PC-3 (cell line): Measurements from ENCODE around the gene STOX2. TPM values are rescaled to one million over a fixed set of nuclear protein-coding genes. Genes with fewer than 3 reads are reported as not detected.

Experiments
- ATAC-seq: fragments of 200-7000 bp; cut with Tn5 transposase; 2 replicates; pipeline ENCODE4 v1.9.1; 2020; ENCODE audit warnings: mild to moderate bottlenecking, moderate library complexity
- BruUV-seq: library from RNA; stranded (reverse); fragments of 400-500 nt; replicated peaks from 2 replicates; lab custom pipeline; 2021; lab: Mats Ljungman, UMichigan
- CTCF ChIA-PET: fragments of 300-600 bp; sonication (Branson Sonifier 250); formaldehyde crosslinking; loops from one replicate; lab custom pipeline; 2022; ENCODE audit warnings: antibody characterized with exemption; lab: Charles Lee
- POLR2A ChIA-PET: fragments of 300-600 bp; sonication (Branson Sonifier 250); formaldehyde crosslinking; loops from one replicate; lab custom pipeline; 2022; ENCODE audit warnings: antibody characterized with exemption; ENCODE audit not compliant: unreplicated experiment; lab: Charles Lee
- DNase-seq: peaks from one replicate; pipeline ENCODE4 v3.0.0-alpha.2; 2015
- H2AFZ ChIP-seq: fragments of 300-600 bp; sonication (generic); 2 replicates; pipeline ENCODE4 v1.6.0; 2016; ENCODE audit warnings: antibody characterized with exemption, low read length
- H3F3A ChIP-seq: fragments of 300-600 bp; sonication (generic); one replicate; pipeline ENCODE4 v1.6.0; 2017; ENCODE audit warnings: antibody characterized with exemption, low read length, control low read depth, mild to moderate bottlenecking; ENCODE audit not compliant: unreplicated experiment
- H3K27ac ChIP-seq: fragments of 300-600 bp; sonication (generic); 2 replicates; pipeline ENCODE4 v1.5.1; 2016; ENCODE audit warnings: mild to moderate bottlenecking, low read length
- H3K27me3 ChIP-seq: fragments of 300-600 bp; sonication (generic); 2 replicates; pipeline ENCODE4 v1.6.1; 2016; ENCODE audit warnings: low read length, mixed read lengths
- H3K36me3 ChIP-seq: fragments of 300-600 bp; sonication (generic); 2 replicates; pipeline ENCODE4 v1.6.1; 2016; ENCODE audit warnings: low read depth, mixed run types, low read length, mixed read lengths
- H3K4me1 ChIP-seq: fragments of 300-600 bp; sonication (generic); 2 replicates; pipeline ENCODE4 v1.5.1; 2016; ENCODE audit warnings: low read length; ENCODE audit not compliant: insufficient read depth
- H3K4me2 ChIP-seq: fragments of 300-600 bp; sonication (generic); 2 replicates; pipeline ENCODE4 v1.6.0; 2016; ENCODE audit warnings: low read length
- H3K4me3 ChIP-seq: fragments of 300-600 bp; sonication (generic); 2 replicates; pipeline ENCODE4 v1.5.1; 2016; ENCODE audit warnings: mild to moderate bottlenecking, low read length, mixed read lengths
- H3K79me2 ChIP-seq: fragments of 300-600 bp; sonication (generic); 2 replicates; pipeline ENCODE4 v1.6.1; 2017; ENCODE audit warnings: low read length, mixed read lengths
- H3K9ac ChIP-seq: fragments of 300-600 bp; sonication (generic); 2 replicates; pipeline ENCODE4 v1.6.0; 2016; ENCODE audit warnings: mild to moderate bottlenecking, low read length
- H3K9me2 ChIP-seq: fragments of 300-600 bp; sonication (generic); replicated peaks from 2 replicates; pipeline ENCODE4 v1.6.1; 2016; ENCODE audit warnings: mixed run types, low read length, mixed read lengths
- H3K9me3 ChIP-seq: fragments of 300-600 bp; sonication (generic); 2 replicates; pipeline ENCODE4 v1.6.1; 2016; ENCODE audit warnings: low read length, mixed read lengths
- H4K20me1 ChIP-seq: fragments of 300-600 bp; sonication (generic); 2 replicates; pipeline ENCODE4 v1.6.1; 2016; ENCODE audit warnings: low read length, mixed read lengths
- EZH2 ChIP-seq: fragments of 300-600 bp; sonication (generic); IDR thresholded peaks from one replicate; pipeline ENCODE4 v1.6.1; 2017; ENCODE audit warnings: antibody characterized with exemption, mild to moderate bottlenecking, low read length; ENCODE audit not compliant: unreplicated experiment
- EZH2phosphoT487 ChIP-seq: fragments of 300-600 bp; sonication (generic); IDR thresholded peaks from 2 replicates; pipeline ENCODE4 v1.6.1; 2018; ENCODE audit warnings: mild to moderate bottlenecking, antibody characterized with exemption, low read length, borderline replicate concordance
- intact Hi-C: fragments of 100-400 bp; cut with micrococcal nuclease; formaldehyde crosslinking; loops from 2 replicates; pipeline ENCODE4 v1.9.0; 2023
- total RNA-seq: library from RNA; depleted of rRNA; stranded (reverse); fragments of >200 nt; gene quantifications from 2 replicates; pipeline ENCODE4 v1.2.3, GENCODE V29; 2014
- TF ChIP-seq, protein P1 (sequence below): fragments of 300-600 bp; sonication (generic); conservative IDR thresholded peaks from 2 replicates; pipeline ENCODE4 v1.5.1; 2017; ENCODE audit warnings: antibody characterized with exemption, low read depth, mild to moderate bottlenecking, low read length

STOX2 gene
- total RNA-seq, 1 experiment from 2014 or later: 3.6 TPM

DNA sequence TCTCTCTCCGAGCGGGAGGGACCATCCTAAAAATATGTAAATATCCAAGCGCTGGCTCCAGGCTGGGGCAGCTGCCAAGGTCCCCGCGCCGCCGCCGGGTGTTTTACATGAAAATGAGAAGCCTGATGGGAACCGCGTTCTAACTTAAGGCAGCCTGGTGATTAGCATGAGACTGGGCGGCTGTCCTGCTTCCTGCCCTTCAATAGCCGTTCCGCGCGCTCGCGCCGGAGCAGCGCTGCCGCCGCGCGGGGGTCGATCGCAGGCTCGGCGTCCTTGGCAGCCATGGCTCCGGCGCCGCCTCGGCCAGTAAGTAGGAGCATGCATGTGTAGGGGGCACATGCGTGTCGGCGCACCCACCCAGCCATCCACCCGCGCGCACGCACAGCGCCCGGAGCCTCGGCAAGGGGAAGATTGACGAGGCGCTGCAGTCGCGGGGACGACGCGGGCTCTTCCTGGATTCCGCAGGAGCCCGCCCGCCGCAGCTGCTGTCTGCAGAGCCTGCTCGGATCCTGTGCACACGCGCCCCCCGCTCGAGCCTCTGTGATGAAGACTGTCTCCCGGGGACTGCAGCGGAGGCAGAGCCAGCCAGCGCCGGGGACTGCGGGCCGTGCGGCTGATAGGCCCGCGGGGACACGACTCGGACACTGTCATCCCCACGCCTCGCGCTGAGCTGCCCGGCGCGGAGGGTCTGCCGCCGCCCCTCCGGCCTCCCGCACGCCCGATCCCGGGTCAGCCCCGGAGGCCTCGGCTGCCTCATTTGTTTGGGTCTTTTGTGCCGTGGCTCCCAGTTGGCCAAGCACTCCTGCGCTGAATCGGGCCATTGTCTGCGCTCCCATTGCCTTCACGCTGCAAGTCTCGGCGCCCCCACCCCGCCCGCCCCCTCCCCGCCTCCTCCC lies 734 bp downstream of the STOX2 start:
- no peaks in the 10 kb centered on the region for H3K9me2 ChIP-seq
- ChIA-PET POLR2A (no interaction called here), CTCF (no interaction called here)
- no peaks in the 10 kb centered on the region for H3K36me3 ChIP-seq
- peaks cover 23% of the 10 kb centered on the region; the same call in 1 of the 2 replicates for H3K27me3 ChIP-seq
- no peaks in the 10 kb centered on the region for H3K9me3 ChIP-seq
- no peaks in the 10 kb centered on the region for H4K20me1 ChIP-seq
- ATAC-seq (peak; percentile 63), DNase-seq (peak; percentile 12)
- H3K27ac ChIP-seq: no peak overlapping the region
- H2AFZ ChIP-seq: peak overlapping the region; percentile 93
- no peaks in the 10 kb centered on the region for H3F3A ChIP-seq
- H3K4me1 ChIP-seq: no peaks in the 10 kb centered on the region
- H3K79me2 ChIP-seq: no peaks in the 10 kb centered on the region
- intact Hi-C loops: no loop called here
- no peak overlapping the region for H3K9ac ChIP-seq
- no peak for TF ChIP-seq EZH2
- TF ChIP-seq, protein P1, sequence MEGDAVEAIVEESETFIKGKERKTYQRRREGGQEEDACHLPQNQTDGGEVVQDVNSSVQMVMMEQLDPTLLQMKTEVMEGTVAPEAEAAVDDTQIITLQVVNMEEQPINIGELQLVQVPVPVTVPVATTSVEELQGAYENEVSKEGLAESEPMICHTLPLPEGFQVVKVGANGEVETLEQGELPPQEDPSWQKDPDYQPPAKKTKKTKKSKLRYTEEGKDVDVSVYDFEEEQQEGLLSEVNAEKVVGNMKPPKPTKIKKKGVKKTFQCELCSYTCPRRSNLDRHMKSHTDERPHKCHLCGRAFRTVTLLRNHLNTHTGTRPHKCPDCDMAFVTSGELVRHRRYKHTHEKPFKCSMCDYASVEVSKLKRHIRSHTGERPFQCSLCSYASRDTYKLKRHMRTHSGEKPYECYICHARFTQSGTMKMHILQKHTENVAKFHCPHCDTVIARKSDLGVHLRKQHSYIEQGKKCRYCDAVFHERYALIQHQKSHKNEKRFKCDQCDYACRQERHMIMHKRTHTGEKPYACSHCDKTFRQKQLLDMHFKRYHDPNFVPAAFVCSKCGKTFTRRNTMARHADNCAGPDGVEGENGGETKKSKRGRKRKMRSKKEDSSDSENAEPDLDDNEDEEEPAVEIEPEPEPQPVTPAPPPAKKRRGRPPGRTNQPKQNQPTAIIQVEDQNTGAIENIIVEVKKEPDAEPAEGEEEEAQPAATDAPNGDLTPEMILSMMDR: no peak
- TF ChIP-seq EZH2phosphoT487: no peak
- peak overlapping the region; percentile 83 for H3K4me2 ChIP-seq
- no TSS peak for BruUV-seq
- H3K4me3 ChIP-seq: peak overlapping the region; percentile 68

DNA sequence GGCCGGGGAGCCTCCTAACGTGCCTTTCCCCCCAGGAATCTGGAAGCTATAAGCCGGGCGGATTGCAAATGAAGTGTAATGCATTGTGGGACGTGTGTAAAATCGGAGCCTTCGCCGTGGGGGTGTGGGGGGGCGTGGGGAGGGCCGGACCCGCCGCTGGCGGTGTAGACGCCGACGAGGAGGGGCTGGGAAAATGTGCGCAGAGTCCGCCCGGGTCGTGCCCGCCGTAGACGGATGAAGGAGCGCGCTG lies 1.3 kb downstream of the STOX2 start:
- Histone ChIP-seq H3K27me3 (peaks cover 23% of the 10 kb centered on the region; the same call in 1 of the 2 replicates), H3K4me2 (no peak overlapping the region), H3F3A (no peaks in the 10 kb centered on the region), H3K9me2 (no peaks in the 10 kb centered on the region), H3K4me3 (no peak overlapping the region), H4K20me1 (no peaks in the 10 kb centered on the region), H3K36me3 (no peaks in the 10 kb centered on the region), H3K27ac (no peak overlapping the region), H2AFZ (no peak overlapping the region), H3K9me3 (no peaks in the 10 kb centered on the region), H3K4me1 (no peaks in the 10 kb centered on the region), H3K79me2 (no peaks in the 10 kb centered on the region), H3K9ac (no peak overlapping the region)
- intact Hi-C loops: no loop called here
- BruUV-seq: no TSS peak
- CTCF ChIA-PET: no interaction called here
- TF ChIP-seq, protein P1: no peak
- TF ChIP-seq EZH2phosphoT487 (no peak), EZH2 (no peak)
- ATAC-seq: no peak
- POLR2A ChIA-PET: no interaction called here
- DNase-seq: no peak
